NCI-H2227 (cell line): ENCODE data around the gene PLXNA1.

ENCODE experiments used
- DNase-seq: peaks from one replicate; lab custom pipeline; 2025; ENCODE audit not compliant: unreplicated experiment; lab: John Stamatoyannopoulos, UW

The PLXNA1 gene

GRCh38 chr3:126987129-126987528 is 4.2 kb downstream of the PLXNA1 start:
- DNase-seq, result no peak

GRCh38 chr3:126987596-126987995 is 4.7 kb downstream of the PLXNA1 start:
- DNase-seq, result no peak

DNA sequence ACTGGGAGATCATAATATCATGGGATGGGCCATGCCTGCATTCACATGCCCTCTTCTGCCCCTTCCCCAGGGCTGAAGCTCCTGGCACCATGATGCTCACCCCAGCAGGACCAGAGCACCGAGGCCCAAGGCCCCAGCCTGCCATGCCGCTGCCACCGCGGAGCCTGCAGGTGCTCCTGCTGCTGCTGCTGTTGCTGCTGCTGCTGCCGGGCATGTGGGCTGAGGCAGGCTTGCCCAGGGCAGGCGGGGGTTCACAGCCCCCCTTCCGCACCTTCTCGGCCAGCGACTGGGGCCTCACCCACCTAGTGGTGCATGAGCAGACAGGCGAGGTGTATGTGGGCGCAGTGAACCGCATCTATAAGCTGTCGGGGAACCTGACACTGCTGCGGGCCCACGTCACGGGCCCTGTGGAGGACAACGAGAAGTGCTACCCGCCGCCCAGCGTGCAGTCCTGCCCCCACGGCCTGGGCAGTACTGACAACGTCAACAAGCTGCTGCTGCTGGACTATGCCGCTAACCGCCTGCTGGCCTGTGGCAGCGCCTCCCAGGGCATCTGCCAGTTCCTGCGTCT is 5.6 kb downstream of the PLXNA1 start:
- DNase-seq, result no peak

DNA sequence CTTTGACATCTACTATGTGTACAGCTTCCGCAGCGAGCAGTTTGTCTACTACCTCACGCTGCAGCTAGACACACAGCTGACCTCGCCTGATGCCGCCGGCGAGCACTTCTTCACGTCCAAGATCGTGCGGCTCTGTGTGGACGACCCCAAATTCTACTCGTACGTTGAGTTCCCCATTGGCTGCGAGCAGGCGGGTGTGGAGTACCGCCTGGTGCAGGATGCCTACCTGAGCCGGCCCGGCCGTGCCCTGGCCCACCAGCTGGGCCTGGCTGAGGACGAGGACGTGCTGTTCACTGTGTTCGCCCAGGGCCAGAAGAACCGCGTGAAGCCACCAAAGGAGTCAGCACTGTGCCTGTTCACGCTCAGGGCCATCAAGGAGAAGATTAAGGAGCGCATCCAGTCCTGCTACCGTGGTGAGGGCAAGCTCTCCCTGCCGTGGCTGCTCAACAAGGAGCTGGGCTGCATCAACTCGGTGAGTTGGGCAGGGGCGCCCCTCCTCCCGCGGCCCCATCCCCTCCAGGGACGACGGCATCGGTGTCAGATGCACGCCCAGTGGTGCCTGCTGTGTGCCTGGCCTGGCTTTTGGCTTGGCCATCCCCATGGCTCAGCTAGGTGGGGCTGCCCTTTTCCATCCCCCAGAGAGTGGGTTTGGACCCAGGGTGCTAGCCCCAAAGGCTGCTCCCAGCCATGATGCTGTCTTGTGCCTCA is 6.6 kb downstream of the PLXNA1 start:
- DNase-seq, result no peak

- no peak for DNase-seq
Measured at GRCh38 chr3:126990024-126990700, 7.2 kb downstream of the PLXNA1 start.

DNA sequence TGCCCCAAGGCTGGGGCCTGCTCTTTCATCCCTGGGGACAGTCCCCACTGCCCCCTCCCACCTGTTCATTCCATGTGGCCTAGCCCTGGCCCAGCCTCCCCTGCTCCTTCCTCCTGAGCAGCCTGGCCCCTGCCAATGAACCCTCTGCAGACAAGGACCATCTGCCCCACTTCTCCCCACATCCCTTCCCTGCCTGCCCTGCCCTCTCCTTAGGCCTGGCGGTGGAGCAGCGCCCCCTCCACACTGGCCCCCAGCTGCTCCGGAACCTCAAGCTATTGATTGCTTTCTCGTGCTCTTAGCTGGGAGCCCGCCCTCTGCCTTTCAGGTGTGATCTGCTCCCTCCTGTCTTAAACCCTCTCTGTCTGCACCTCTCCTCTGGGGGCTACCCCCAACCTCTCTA is 8.0 kb downstream of the PLXNA1 start:
- no peak for DNase-seq

- DNase-seq, result no peak
Measured at GRCh38 chr3:126991366-126992200, 8.7 kb downstream of the PLXNA1 start.

DNA sequence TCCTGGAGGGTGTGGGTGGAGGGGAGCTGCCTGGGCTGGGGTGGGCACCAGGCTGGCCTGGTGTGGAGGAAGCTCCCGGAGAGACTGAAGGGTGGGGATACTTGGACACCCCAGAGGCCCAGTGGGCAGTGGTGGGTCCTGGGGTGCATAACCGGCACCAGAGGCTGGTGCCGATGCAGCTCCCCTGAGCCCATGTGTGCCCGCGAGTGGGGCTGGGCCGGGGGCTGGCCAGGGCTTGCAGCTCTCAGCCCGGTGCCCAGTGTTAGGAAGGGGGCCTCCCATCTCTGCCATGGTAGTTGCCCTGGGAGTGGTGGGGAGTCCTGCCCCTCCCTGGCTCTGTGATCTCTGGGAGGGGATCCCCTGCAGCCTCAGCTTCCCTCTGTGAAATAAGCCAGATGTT is 9.3 kb downstream of the PLXNA1 start:
- DNase-seq, result no peak

- DNase-seq, result no peak
Measured at GRCh38 chr3:126992776-126993175, 9.9 kb downstream of the PLXNA1 start.

GRCh38 chr3:126993436-126993835 is 10.5 kb downstream of the PLXNA1 start:
- DNase-seq, result no peak

DNA sequence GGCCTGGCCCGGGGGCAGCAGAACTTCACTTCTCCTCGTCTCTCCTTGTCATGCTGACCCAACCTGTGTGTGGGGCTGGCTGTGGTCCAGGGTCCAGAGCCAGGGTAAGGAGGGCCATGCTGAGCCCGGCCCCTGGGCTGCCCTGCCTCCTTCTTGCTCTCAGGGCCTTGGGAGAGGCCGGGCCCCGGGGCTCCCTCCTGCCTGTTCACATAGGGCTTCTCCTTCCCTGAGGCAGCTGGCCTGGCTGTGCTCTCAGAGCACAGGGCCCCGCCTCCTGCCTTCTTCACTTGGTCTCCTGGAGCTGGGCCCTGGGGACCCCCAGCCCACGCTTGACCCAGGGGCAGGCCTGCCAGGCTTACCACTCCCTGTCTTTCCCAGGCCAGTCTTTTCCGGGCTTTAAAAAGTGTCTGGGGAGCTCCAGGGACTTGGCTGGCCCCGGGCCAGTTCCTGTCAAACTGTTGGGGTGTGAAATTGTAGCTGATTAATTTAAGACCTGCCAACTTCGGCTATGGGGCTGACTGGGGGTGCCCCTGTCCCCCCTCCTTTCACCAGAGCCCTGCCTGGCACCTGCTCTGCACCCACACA is 11.8 kb downstream of the PLXNA1 start:
- DNase-seq, result no peak

- DNase-seq, result no peak
Measured at GRCh38 chr3:126995254-126995780, 12.4 kb downstream of the PLXNA1 start.

DNA sequence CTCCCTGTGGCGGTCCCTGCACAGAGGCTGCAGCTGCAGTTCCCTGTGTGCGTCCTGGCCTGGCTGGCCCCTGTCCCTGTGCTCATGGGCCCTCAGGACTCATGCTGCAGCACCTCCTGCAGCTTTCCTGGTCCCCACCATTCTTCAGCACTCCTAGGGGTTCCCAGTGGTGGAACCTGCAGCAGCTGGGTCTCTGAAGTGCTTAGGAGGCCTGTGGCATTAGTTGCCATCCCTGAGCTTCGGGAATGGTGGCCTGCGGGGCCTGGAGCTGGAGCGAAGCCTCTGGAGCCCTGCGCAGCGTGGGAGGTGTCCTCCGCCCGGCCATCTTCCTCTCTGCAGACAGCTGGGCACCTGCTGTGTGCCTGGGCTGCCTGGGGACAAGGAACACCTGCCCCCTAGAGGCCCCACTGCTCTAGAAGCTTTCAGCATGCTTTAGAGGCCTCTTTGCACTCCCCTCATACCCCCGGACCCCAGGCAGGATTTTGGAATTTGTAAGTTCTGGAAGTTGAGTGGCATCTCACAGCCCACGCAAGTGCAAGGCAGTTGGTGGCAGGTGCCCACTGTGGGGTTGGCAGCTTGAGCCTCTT is 13.1 kb downstream of the PLXNA1 start:
- no peak for DNase-seq

DNA sequence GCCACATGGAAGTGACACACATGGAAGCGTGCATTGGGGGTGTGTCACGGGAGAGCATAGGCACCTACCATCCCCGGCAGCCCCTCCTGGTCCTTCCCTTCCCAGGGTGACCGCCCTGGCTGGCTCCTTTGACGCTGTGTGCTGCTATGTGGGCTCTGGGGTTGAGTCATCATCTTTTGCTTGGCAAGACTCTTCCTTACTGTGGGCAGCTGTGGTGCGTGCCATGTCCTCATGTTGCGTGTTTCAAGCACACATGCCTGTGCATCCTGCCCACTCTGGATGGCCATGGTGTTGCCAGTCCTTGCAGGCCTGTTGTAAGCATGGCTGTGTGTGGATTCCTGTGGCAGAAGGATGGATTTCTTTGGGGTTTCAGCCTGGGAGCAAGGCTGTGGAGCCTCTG is 14.0 kb downstream of the PLXNA1 start:
- DNase-seq, result no peak

DNA sequence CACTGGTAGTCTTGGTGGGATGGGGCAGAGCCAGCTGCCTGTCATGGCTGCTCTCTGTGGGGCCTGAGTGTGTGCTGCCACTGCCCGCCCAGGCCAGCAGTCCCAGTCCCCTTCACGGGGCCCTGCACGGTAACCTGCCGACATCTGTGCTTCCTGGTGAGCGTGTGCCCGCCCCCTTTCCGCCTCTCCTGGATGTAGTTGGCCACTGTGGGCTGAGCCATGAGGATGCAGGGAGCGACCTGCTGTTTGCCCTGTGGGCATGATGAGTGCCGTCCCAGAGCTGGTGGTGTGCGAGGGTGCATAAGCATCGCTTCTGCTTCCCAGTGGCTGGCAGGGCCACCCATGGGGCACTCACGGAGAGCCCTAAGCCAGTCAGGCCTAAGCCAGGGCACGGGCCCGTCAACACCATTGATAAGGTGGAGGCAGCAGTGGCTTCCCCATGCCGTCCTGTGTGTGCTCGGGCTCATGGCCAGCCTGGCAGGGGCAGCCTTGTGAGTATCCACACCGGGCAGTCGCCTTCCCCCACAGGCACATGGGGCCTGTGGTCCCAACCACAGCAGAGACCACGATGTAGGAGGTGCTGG is 14.6 kb downstream of the PLXNA1 start:
- DNase-seq, result no peak

- no peak for DNase-seq
Measured at GRCh38 chr3:126998320-126998719, 15.4 kb downstream of the PLXNA1 start.

DNA sequence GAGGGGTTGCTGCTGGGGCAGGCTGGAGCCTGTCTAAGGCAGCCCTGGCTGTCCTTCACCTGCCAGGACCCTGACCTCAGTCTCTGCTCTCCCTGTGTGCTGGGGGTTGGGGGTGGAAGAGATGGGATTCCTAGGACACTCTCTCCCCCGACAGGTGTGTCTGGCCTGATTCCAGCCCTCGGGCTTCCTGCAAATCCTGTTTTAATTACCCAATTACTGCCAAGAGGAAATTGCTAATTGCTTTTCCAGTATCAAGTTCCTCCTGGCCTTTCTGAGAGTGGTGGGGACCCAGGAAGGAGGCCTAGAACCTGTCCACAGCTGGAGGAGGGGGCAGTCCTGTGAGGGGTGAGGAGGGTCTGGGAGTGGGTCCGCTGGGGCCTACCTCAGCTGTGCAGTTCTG is 15.8 kb downstream of the PLXNA1 start:
- no peak for DNase-seq

DNA sequence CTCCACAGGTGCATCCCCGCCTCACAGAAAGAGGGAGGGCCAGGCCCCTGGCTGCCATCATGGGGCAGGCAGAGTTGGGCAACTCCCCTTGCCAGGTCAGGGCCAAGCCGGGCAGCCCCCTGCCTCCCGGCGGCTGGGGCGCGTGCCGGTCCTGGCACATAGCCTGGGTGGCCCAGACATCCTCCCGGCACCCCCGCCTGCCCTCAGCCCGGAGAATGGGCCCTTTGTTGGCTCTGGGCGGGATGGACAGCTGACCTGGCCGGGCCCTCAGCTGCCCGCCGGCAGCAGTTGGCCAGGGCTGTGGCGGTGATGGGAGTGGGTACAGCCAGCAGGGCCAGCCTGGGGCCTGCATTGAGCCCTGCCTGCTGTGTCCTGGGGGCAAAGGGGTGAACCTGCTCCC is 16.5 kb downstream of the PLXNA1 start:
- DNase-seq, result no peak

DNA sequence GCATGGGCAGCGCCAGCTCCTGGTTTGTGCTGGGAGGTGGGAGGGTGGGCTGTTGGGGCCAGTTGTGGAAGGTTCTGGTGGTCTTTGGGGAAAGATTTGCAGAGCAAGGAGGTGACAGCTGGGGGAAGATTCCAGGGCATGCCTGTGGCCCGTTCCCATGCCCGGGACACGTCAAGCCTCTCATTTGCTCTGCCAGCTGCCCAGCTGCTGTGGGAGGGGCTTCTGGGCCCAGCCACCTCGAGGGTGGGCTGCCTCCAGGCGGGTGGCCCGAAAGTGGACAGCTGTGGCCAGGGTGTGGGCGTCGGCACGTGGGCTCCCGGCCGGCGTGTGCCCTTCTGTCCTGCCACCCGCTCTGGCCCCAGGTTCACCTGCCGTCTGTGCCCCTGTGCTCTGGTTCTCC is 17.2 kb downstream of the PLXNA1 start:
- DNase-seq, result no peak

DNA sequence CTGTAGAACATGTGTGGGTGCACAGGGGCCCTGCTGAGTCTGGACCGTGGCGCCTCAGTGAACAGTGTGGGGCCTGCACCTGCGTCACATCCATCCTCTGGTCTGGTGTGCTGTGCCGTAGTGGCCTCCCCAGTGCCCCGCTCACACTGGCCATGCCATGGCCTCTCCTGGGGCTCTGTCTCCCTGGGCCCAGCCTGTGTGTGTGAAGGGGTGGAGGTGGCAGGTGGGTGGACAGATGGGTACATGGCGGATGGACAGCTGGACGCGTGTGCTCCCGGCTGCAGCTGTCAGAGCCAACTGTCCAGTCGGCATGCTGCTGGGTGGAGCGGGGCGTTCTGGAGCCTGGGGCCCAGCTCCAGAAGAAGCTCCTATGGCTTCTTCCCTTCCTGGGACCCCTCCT is 17.8 kb downstream of the PLXNA1 start:
- no peak for DNase-seq
